ENCODE measurements around the gene ALG8. TPM values are rescaled to one million over a fixed set of nuclear protein-coding genes. Genes with fewer than 3 reads are reported as not detected.

ALG8 gene
- polyA plus RNA-seq, 1 of the 3 experiments (the other 2 are of a cell fraction), result 42.0 TPM

- peaks cover 21 to 32% of the 10 kb centered on the region in 2 experiments; a peak in 3 of 4 replicates for H3K4me1 ChIP-seq (ENCODE audit: control insufficient read depth in 1 of 2, insufficient read depth in 2 of 2, low read depth in 1 of 2, low read length in 1 of 2)
- peak within 1 kb of the TSS; percentile 86 for H3K4me2 ChIP-seq
- H3F3A ChIP-seq (replicated peaks; ENCODE audit: insufficient read depth), result peaks cover 5% of the 10 kb centered on the region
- DNase-seq, result peak; percentile 98
- H3K9ac ChIP-seq, result peak within 1 kb of the TSS; percentile 92
- peaks cover 0 to 16% of the 10 kb centered on the region in 2 experiments for H3K36me3 ChIP-seq (replicated peaks in 1 of 2; ENCODE audit: control insufficient read depth in 1 of 2, insufficient read depth in 2 of 2, low read length in 1 of 2)
- ChIA-PET CTCF (interaction anchor here (1.2 to 3.2 kb wide), 3 partner anchors 41 to 376 kb away, joined by 3 to 12 read pairs (median 3); partner anchors contain the start of gene ALG8), POLR2A (interaction anchor here (0.6 to 1.9 kb wide), 9 partner anchors 17 to 386 kb away, joined by 3 to 13 read pairs (median 4); partner anchors contain the start of genes ALG8, GAB2 and NARS2)
- no peaks in the 10 kb centered on the region for H3K9me2 ChIP-seq
- H4K20me1 ChIP-seq (ENCODE audit: insufficient read depth), result 0 out of 2 replicates have a peak, but pooled peaks cover 8% of the 10 kb centered on the region
- under 1% methylated on average over 23 of the region's 74 CpGs for WGBS (ENCODE audit: low lambda C conversion rate)
- H2AFZ ChIP-seq (ENCODE audit: low read depth), result peak within 1 kb of the TSS; percentile 78
- no peaks in the 10 kb centered on the region for H3K9me3 ChIP-seq
- peaks cover 83% of the 10 kb centered on the region for H3K79me2 ChIP-seq (ENCODE audit: insufficient read depth)
- H3K4me3 ChIP-seq (ENCODE audit: low read depth in 2 of 2, low read length in 1 of 2), result peak within 1 kb of the TSS; percentile 74 to 98
- H3K27me3 ChIP-seq (ENCODE audit: insufficient read depth), result no peaks in the 10 kb centered on the region
- H3K27ac ChIP-seq (ENCODE audit: low read depth in 2 of 2, low read length in 1 of 2), result peak within 1 kb of the TSS; percentile 80 to 82; a peak in 3 of 4 replicates
- TF ChIP-seq YY1 (IDR thresholded peaks at IDR 0.05; ENCODE audit: low read depth) (no peak), MXI1 (IDR thresholded peaks at IDR 0.05; ENCODE audit: low read depth, low read length) (peak; percentile 42; the same call in 1 of the 2 replicates), RFX5 (IDR thresholded peaks at IDR 0.05; ENCODE audit: low read length) (no peak), RCOR1 (IDR thresholded peaks at IDR 0.05; ENCODE audit: low read length) (peak; percentile 38; the same call in 1 of the 2 replicates), GABPA (IDR thresholded peaks at IDR 0.05; ENCODE audit: low read depth) (peak; percentile 37; the same call in 1 of the 2 replicates), USF2 (IDR thresholded peaks at IDR 0.05; ENCODE audit: borderline replicate concordance, low read depth, low read length) (no peak), ELF1 (IDR thresholded peaks at IDR 0.05) (peak; percentile 57), SMC3 (IDR thresholded peaks at IDR 0.05; ENCODE audit: low read depth, low read length) (no peak), TCF12 (IDR thresholded peaks at IDR 0.05) (peak; percentile 17; the same call in 1 of the 2 replicates), IRF3 (IDR thresholded peaks at IDR 0.05; ENCODE audit: low read depth, low read length) (no peak), MEF2A (IDR thresholded peaks at IDR 0.05; ENCODE audit: borderline replicate concordance, low read depth) (no peak; the same call in 1 of the 2 replicates), RAD21 (IDR thresholded peaks at IDR 0.05; ENCODE audit: low read length) (no peak), PBX3 (IDR thresholded peaks at IDR 0.05) (peak; percentile 73), GATA2 (CRISPR knock-in tag; IDR thresholded peaks at IDR 0.05) (no peak), EZH2phosphoT487 (IDR thresholded peaks at IDR 0.05; ENCODE audit: borderline replicate concordance, low read depth) (no peak), CHD2 (IDR thresholded peaks at IDR 0.05; ENCODE audit: low read length, partially characterized antibody) (peak; percentile 46), POLR2AphosphoS5 (IDR thresholded peaks at IDR 0.05; ENCODE audit: low read depth, low read length) (peak; percentile 58; the same call in 1 of the 2 replicates), SIN3A (IDR thresholded peaks at IDR 0.05; ENCODE audit: borderline replicate concordance, low read depth, low read length) (peak; percentile 67; the same call in 1 of the 2 replicates), EP300 (IDR thresholded peaks at IDR 0.05; ENCODE audit: borderline replicate concordance in 1 of 2, low read depth in 1 of 2, low read length in 1 of 2) (no peak), CTCF (IDR thresholded peaks at IDR 0.05) (no peak), FOXM1 (IDR thresholded peaks at IDR 0.05; ENCODE audit: low read depth) (no peak), JUND (IDR thresholded peaks at IDR 0.05) (no peak), NFIC (IDR thresholded peaks at IDR 0.05; ENCODE audit: borderline replicate concordance) (no peak), NRF1 (IDR thresholded peaks at IDR 0.05; ENCODE audit: low read depth, low read length) (peak; percentile 42; the same call in 1 of the 2 replicates), MAX (IDR thresholded peaks at IDR 0.05; ENCODE audit: low read depth) (peak; percentile 20; the same call in 1 of the 2 replicates)
Observed at GRCh38 chr11:78188286-78189173, 49.1 kb upstream of the ALG8 start, which contains the start of the genes KCTD21 and USP35. Gene KCTD21, minus strand, starts transcription at chr11:78188626. Its CDS starts 14,072 bp downstream, at chr11:78174554. Gene USP35, plus strand, starts transcription at chr11:78188919. Its CDS starts 7,327 bp downstream, at chr11:78196246.
